Activated CD8-positive, alpha-beta T cell treated with anti-CD3 and anti-CD28 coated beads, Interleukin-2, amount 10 ng/mL, durations not matched to agents 7 days and 5 days (primary cell): Measurements from ENCODE around the gene ADAMTSL1. TPM values are rescaled to one million over a fixed set of nuclear protein-coding genes. Genes with fewer than 3 reads are reported as not detected.

Experiments
- ATAC-seq: fragments of 150-1000 bp; cut with Tn5 transposase; one replicate; pipeline ENCODE4 v1.10.0; 2021; ENCODE audit warnings: moderate library complexity
- CTCF ChIA-PET: fragments of 350-600 bp; sonication (Branson Sonifier 250); formaldehyde crosslinking; loops from one replicate; lab custom pipeline; 2021; ENCODE audit warnings: antibody characterized with exemption; lab: Charles Lee
- POLR2A ChIA-PET: fragments of 350-600 bp; sonication (Branson Sonifier 250); formaldehyde crosslinking; loops from one replicate; lab custom pipeline; 2021; ENCODE audit warnings: antibody characterized with exemption; lab: Charles Lee
- DNase-seq: peaks from one replicate; pipeline ENCODE4 v3.0.0-alpha.2; 2020
- H3K27ac Mint-ChIP-seq: one replicate; pipeline ENCODE4 v1.8.0; 2021; ENCODE audit warnings: mild to moderate bottlenecking, mixed read lengths
- H3K27me3 Mint-ChIP-seq: one replicate; pipeline ENCODE4 v1.8.0; 2021; ENCODE audit warnings: low read depth, mixed read lengths
- H3K36me3 Mint-ChIP-seq: one replicate; pipeline ENCODE4 v1.8.0; 2021; ENCODE audit warnings: low read depth, mixed read lengths
- H3K4me1 Mint-ChIP-seq: one replicate; pipeline ENCODE4 v1.8.0; 2021; ENCODE audit warnings: low read depth, mixed read lengths
- H3K4me3 Mint-ChIP-seq: one replicate; pipeline ENCODE4 v1.8.0; 2021; ENCODE audit warnings: mild to moderate bottlenecking, mixed read lengths
- H3K9me3 Mint-ChIP-seq: one replicate; pipeline ENCODE4 v1.8.0; 2022; ENCODE audit warnings: mixed read lengths; ENCODE audit not compliant: insufficient read depth
- total RNA-seq, 2 experiments: library from RNA; stranded (reverse); gene quantifications; one replicate each; pipeline ENCODE4 v1.2.3, GENCODE V29; 2021

ADAMTSL1 gene
- total RNA-seq, 2 experiments from 2014 or later = not detected

DNA sequence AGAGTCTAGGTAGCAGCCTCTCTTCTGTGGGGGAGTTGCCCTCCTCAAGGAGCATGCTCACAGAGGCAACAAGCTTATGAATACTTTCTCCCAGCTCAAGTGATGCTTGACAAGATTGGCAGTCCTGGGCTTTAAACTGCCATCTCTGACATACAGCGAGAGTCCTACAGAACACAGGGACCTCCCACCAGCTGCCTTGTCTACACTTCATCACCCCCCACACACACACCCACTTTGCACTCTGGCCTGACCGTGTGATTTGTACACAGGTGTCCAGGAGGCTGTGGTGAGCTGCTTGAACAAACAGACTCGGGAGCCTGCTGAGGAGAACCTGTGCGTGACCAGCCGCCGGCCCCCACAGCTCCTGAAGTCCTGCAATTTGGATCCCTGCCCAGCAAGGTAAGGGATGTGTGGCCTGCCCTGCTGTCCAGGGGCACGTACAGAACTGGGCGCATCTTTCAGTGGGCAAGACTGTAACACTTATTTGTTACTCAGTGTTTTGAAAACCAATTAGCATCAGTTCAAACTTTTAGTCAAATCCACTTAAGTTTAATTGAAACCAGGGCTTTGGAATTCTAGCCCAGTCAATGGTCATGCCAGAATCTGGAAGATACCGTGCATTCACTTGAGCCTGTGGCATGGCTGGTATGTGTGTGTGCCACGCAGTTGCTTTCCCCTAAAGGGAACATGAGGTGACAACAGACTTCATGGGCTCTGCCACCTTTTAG is 247.5 kb downstream of the ADAMTSL1 start:
- POLR2A ChIA-PET = no interaction called here
- no peak for DNase-seq

DNA sequence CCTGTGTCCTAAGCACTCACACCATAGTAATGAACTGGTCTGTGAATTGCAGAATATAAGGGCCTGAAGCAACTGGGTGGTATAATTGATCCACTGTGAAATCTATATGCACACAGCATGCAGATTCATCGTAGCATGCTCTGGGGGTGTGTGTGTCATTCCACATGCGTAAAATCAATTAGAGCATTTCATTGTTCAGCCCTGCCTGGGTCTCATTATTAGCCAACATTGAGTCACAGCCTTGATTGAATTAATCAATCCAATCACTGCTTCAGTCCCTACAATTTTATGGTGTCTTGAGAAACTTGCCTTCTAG is 248.0 kb downstream of the ADAMTSL1 start:
- H3K36me3 Mint-ChIP-seq = no peaks in the 10 kb centered on the region
- ChIA-PET POLR2A (no interaction called here), CTCF (no interaction called here)
- H3K4me1 Mint-ChIP-seq = no peaks in the 10 kb centered on the region
- no peak overlapping the region for H3K4me3 Mint-ChIP-seq
- ATAC-seq = no peak
- no peak overlapping the region for H3K27ac Mint-ChIP-seq
- DNase-seq = no peak
- H3K9me3 Mint-ChIP-seq = no peaks in the 10 kb centered on the region
- no peaks in the 10 kb centered on the region for H3K27me3 Mint-ChIP-seq

More for the DNA sequence above, 247.5 kb downstream of the ADAMTSL1 start:
- Mint-ChIP-seq H3K4me1 (no peaks in the 10 kb centered on the region), H3K9me3 (no peaks in the 10 kb centered on the region), H3K27ac (no peak overlapping the region), H3K4me3 (no peak overlapping the region), H3K27me3 (no peaks in the 10 kb centered on the region), H3K36me3 (no peaks in the 10 kb centered on the region)
- CTCF ChIA-PET = no interaction called here
- no peak for ATAC-seq

DNA sequence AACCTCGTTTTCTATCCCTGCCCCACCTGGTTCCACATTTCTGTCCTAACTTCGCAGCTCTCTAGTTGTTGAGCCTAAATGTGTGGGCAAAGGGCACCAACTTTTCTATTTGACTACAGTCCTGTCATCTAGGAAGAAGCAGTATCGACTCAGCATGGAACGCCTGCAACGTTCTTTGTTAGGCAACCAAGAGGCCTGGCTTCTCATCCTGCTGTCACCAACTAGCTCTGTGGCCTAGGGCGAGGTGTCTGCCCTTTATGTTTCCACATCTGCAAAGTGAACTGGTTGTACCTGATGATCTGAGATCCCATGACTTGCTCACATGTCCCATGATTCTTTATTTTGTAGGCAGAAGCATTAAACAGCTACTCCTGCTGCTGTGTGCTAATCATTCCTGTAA is 248.9 kb downstream of the ADAMTSL1 start:
- Mint-ChIP-seq H3K4me3 (no peak overlapping the region), H3K27ac (no peak overlapping the region), H3K27me3 (no peaks in the 10 kb centered on the region), H3K4me1 (no peaks in the 10 kb centered on the region), H3K36me3 (no peaks in the 10 kb centered on the region), H3K9me3 (no peaks in the 10 kb centered on the region)
- CTCF ChIA-PET = no interaction called here
- POLR2A ChIA-PET = no interaction called here
- ATAC-seq (no peak), DNase-seq (no peak)

DNA sequence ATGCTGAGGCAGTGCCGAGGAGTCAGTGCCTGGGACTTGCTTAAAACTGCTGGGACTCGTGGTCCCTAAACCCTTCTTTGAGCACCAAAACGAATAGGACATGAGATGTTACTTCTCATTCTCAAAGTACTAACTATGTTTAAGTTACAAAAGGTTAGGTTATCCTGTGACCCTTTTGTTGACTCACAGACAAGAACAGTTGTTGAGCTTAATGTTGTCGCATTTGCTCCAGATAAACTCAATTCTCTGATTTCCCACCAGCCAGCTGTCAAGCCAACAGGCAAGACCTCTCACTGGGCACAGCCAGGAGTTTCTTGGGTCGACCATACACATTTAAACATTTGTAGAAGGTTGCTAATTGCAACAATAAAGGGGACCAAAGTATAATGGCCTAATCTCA is 249.4 kb downstream of the ADAMTSL1 start:
- Mint-ChIP-seq H3K4me3 (no peak overlapping the region), H3K9me3 (no peaks in the 10 kb centered on the region), H3K27ac (no peak overlapping the region), H3K4me1 (no peaks in the 10 kb centered on the region), H3K36me3 (no peaks in the 10 kb centered on the region), H3K27me3 (no peaks in the 10 kb centered on the region)
- CTCF ChIA-PET = no interaction called here
- ATAC-seq (no peak), DNase-seq (no peak)
- POLR2A ChIA-PET = no interaction called here

DNA sequence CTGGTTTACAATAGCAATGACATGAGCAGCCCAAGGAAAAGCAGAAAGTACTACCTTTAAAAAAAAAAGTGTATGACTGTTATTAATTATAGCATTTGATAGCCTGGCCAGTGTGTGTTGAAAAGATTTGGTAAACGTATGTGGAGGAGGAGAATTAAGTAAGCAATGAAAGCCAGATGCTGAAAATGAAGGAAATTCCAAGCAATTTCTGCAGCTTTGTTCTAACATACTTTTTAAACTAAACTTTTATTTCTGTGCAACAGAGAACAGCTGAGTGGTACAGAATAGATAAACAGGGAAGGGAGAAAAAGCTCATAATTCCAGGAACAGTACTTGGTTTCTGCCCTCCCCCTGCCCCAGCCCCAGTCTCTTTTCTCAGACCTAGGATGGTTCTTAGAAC is 252.6 kb downstream of the ADAMTSL1 start:
- Mint-ChIP-seq H3K4me1 (no peaks in the 10 kb centered on the region), H3K36me3 (no peaks in the 10 kb centered on the region), H3K9me3 (no peaks in the 10 kb centered on the region), H3K4me3 (no peak overlapping the region), H3K27ac (no peak overlapping the region), H3K27me3 (no peaks in the 10 kb centered on the region)
- ChIA-PET POLR2A (interaction anchor here (0.7 kb wide), 1 partner anchor 404 kb away, joined by 3 read pairs; no protein-coding TSS in a partner anchor), CTCF (no interaction called here)
- no peak for ATAC-seq
- DNase-seq = no peak

DNA sequence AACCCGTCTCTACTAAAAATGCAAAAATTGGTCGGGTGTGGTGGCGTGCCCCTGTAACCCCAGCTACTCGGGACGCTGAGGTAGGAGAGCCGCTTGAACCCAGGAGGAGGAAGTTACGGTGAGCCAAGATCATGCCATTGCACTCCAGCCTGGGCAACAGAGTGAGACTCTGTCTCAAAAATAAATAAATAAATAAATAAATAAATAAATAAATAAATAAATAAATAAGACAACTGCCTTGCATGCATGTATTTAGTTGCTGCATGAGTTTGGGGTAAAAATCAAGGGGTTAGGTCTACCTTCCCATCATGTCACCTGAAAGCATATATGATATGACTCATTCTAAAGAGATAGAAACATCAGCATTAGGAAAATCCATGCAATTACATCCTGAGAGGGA is 254.0 kb downstream of the ADAMTSL1 start:
- ChIA-PET POLR2A (no interaction called here), CTCF (no interaction called here)
- H3K4me1 Mint-ChIP-seq = no peaks in the 10 kb centered on the region
- H3K36me3 Mint-ChIP-seq = no peaks in the 10 kb centered on the region
- no peaks in the 10 kb centered on the region for H3K9me3 Mint-ChIP-seq
- H3K27me3 Mint-ChIP-seq = no peaks in the 10 kb centered on the region
- H3K4me3 Mint-ChIP-seq = no peak overlapping the region
- DNase-seq (no peak), ATAC-seq (no peak)
- H3K27ac Mint-ChIP-seq = no peak overlapping the region

DNA sequence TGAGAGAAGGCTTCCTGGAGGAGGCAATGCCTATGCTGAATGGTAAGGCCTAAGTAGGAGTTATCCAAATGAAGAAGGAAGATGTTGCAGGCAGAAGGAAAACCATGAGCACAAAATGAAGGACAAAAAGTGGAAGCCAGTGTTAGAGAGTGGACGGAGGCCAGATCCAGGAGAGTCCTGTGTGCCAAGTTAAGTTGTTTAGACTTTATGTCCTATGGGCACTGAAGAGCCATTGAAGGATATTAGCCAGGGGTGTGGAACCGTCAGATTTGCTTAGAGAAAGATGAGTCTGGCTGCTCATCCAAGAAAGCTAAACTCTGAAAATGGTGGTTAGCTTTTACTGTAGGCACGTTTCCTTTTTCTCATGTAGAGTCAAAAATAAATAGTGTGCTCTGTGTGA is 254.7 kb downstream of the ADAMTSL1 start:
- H3K4me1 Mint-ChIP-seq = no peaks in the 10 kb centered on the region
- ChIA-PET CTCF (no interaction called here), POLR2A (no interaction called here)
- no peak overlapping the region for H3K4me3 Mint-ChIP-seq
- no peak for DNase-seq
- H3K27ac Mint-ChIP-seq = no peak overlapping the region
- no peak for ATAC-seq
- no peaks in the 10 kb centered on the region for H3K36me3 Mint-ChIP-seq
- H3K27me3 Mint-ChIP-seq = no peaks in the 10 kb centered on the region
- no peaks in the 10 kb centered on the region for H3K9me3 Mint-ChIP-seq

DNA sequence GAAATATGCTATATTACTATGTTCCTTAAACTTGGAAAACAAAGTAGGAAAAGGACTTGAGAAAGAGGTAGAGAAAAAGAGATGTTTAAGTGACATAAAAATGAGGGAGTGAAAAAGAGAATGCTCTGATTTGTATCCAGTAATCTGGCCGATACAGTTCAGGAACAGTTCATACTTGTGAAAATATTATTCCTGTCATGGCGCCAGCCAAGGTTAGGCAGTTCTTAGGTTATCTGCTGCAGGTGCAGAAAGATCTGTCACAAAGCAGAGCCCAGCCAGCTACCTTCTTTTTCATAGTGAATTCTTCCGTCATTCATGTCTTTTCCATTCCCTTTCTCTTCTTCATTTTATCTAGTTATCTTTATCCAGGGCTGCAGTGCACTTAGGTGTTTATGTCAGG is 256.3 kb downstream of the ADAMTSL1 start:
- Mint-ChIP-seq H3K4me3 (no peak overlapping the region), H3K27me3 (no peaks in the 10 kb centered on the region), H3K27ac (no peak overlapping the region), H3K4me1 (no peaks in the 10 kb centered on the region), H3K36me3 (no peaks in the 10 kb centered on the region), H3K9me3 (no peaks in the 10 kb centered on the region)
- ATAC-seq (no peak), DNase-seq (no peak)
- POLR2A ChIA-PET = no interaction called here
- CTCF ChIA-PET = no interaction called here

DNA sequence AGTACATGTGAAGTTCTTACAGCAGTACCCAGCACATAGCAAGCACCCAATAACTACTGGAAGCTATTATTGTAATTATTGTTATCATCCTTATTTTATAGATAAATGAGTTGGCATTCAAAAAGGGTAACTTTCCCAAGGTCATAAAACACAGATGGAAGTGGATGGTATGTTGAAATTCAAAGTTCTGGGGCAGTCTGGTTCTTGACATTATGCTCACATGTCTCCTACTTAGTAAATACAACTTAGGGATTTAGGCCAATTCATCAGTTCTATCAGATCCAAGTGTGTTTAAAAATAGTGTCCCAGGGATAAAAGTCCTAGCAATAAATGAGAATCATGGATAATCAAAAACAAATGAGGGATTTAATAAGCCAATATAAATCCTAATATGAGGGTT is 265.2 kb downstream of the ADAMTSL1 start:
- DNase-seq (no peak), ATAC-seq (no peak)
- ChIA-PET POLR2A (no interaction called here), CTCF (no interaction called here)
- peaks cover 2% of the 10 kb centered on the region for H3K27me3 Mint-ChIP-seq
- no peak overlapping the region for H3K4me3 Mint-ChIP-seq
- no peaks in the 10 kb centered on the region for H3K9me3 Mint-ChIP-seq
- H3K36me3 Mint-ChIP-seq = no peaks in the 10 kb centered on the region
- H3K27ac Mint-ChIP-seq = no peak overlapping the region
- H3K4me1 Mint-ChIP-seq = no peaks in the 10 kb centered on the region

DNA sequence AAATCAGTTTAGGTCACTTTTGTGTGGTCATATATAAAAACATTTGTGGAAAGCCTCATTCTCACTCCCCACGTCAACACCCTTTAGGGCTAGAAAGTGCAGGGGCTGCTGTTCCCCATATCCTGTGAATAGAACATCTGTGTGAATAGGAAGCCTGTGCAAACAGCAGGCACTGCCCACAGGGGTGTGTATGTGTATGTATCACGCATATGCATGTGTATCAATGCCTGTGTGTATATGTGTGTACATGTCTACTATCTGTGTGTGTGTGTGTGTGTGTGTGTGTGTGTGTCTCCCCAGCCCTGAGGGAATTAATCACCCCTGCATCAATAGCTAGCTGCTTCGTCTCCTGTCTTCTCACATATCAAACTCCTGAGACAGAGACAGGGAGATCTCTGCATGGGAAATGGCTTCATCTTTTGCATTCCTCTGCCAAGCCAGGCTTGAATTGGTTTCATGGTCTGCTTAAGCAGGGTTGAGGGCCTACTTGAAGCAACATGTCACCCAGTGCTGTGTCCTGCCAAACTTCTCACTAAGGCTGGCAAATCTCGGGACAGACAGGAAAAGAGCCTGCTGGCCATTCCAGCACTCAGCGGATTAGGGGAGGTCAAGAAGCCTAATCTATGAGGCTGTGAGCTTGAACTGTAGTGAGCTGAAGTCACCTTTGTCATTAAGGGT is 265.8 kb downstream of the ADAMTSL1 start:
- Mint-ChIP-seq H3K36me3 (no peaks in the 10 kb centered on the region), H3K27me3 (peaks cover 2% of the 10 kb centered on the region), H3K27ac (no peak overlapping the region), H3K4me1 (no peaks in the 10 kb centered on the region), H3K4me3 (no peak overlapping the region), H3K9me3 (no peaks in the 10 kb centered on the region)
- ATAC-seq (no peak), DNase-seq (no peak)
- POLR2A ChIA-PET = no interaction called here
- CTCF ChIA-PET = no interaction called here

DNA sequence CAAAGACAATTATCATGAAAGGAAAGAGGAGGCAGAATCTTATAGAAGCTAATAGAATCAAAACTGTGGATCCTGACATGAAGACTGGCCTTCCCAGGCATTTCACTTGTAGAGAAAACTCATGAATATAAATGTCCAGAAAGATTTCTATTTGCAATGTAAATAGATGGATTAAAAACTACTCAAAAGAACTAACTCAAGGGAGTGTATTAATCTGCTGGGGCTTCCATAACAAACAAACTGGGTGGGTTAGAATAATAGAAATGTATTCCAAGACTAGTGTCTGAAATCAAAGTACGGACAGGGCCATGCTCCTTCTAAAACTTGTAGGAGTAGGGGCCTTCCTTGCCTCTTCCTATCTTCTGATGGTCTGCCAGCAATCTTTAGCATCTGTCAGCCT is 267.4 kb downstream of the ADAMTSL1 start:
- Mint-ChIP-seq H3K4me3 (no peak overlapping the region), H3K36me3 (no peaks in the 10 kb centered on the region), H3K9me3 (no peaks in the 10 kb centered on the region), H3K27me3 (peaks cover 2% of the 10 kb centered on the region), H3K27ac (no peak overlapping the region), H3K4me1 (no peaks in the 10 kb centered on the region)
- DNase-seq = no peak
- ChIA-PET POLR2A (no interaction called here), CTCF (no interaction called here)
- no peak for ATAC-seq

DNA sequence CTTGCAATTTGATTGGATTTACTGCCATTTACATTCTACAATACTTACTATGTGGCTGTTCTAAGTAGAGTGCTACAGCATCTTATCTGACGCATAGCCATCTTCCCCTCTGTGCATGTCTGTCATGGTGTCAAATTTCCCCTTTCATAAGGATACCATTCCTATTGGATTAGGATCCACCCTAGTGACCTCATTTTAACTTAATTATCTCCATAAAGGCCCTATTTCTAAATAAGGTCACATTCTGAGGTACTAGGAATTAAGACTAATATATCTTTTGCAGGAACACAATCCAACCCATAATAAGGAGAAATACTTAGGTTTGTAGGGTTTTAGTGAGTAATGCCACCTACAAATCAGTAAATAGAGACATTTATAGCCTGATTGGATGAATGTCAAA is 268.0 kb downstream of the ADAMTSL1 start:
- no peak overlapping the region for H3K4me3 Mint-ChIP-seq
- H3K9me3 Mint-ChIP-seq = no peaks in the 10 kb centered on the region
- H3K4me1 Mint-ChIP-seq = no peaks in the 10 kb centered on the region
- DNase-seq (no peak), ATAC-seq (no peak)
- POLR2A ChIA-PET = no interaction called here
- CTCF ChIA-PET = no interaction called here
- H3K36me3 Mint-ChIP-seq = no peaks in the 10 kb centered on the region
- no peak overlapping the region for H3K27ac Mint-ChIP-seq
- peaks cover 2% of the 10 kb centered on the region for H3K27me3 Mint-ChIP-seq

DNA sequence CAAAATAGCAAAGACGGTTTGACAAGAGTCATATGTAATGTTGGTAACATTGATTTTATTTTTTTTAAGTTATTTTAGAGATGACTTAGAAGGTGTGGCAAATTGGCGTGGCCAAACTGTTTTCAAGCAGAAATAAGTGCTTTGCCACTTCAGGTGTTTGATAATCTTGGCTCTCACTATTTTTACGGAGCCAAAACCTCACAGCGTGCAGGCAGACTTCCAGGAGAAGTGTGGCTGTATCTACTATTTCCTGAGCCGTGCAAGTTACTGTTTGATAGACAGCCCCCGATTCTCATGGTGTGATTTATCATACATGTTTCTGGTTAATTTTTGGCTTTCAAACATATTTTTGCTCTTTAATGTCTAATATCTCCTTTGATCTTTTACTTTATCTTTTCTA is 269.5 kb downstream of the ADAMTSL1 start:
- no peak overlapping the region for H3K27ac Mint-ChIP-seq
- no peak for ATAC-seq
- no peak overlapping the region for H3K4me3 Mint-ChIP-seq
- H3K36me3 Mint-ChIP-seq = no peaks in the 10 kb centered on the region
- H3K9me3 Mint-ChIP-seq = no peaks in the 10 kb centered on the region
- DNase-seq = no peak
- ChIA-PET CTCF (no interaction called here), POLR2A (no interaction called here)
- H3K27me3 Mint-ChIP-seq = peaks cover 2% of the 10 kb centered on the region
- H3K4me1 Mint-ChIP-seq = no peaks in the 10 kb centered on the region
